MCF 10A (cell line): ENCODE results near the gene FLOT1. TPM values are rescaled to one million over a fixed set of nuclear protein-coding genes. Genes with fewer than 3 reads are reported as not detected.

Source experiments
- BruUV-seq: library from RNA; stranded (reverse); fragments of 400-500 nt; replicated peaks from 2 replicates; lab custom pipeline; 2021; lab: Mats Ljungman, UMichigan
- CTCF ChIA-PET: fragments of 300-600 bp; sonication (Branson Sonifier 250); formaldehyde crosslinking; extraction: SDS; loops from one replicate; lab custom pipeline; 2021; ENCODE audit warnings: antibody characterized with exemption, inconsistent platforms; lab: Yijun Ruan, JAX
- POLR2A ChIA-PET: fragments of 300-600, 350-650 bp; sonication (Branson Sonifier 250); formaldehyde crosslinking; extraction: SDS; loops from one replicate; lab custom pipeline; 2020; ENCODE audit warnings: antibody characterized with exemption, inconsistent platforms; lab: Yijun Ruan, JAX
- DNase-seq: peaks from one replicate; pipeline ENCODE4 v3.0.0-alpha.2; 2018; ENCODE audit not compliant: unreplicated experiment
- H3K27ac Mint-ChIP-seq: one replicate; pipeline ENCODE4 v1.8.0; 2022; ENCODE audit warnings: mild to moderate bottlenecking, low read depth, mixed read lengths; ENCODE audit not compliant: unreplicated experiment
- H3K27me3 Mint-ChIP-seq: one replicate; pipeline ENCODE4 v1.8.0; 2022; ENCODE audit warnings: mixed read lengths; ENCODE audit not compliant: insufficient read depth, unreplicated experiment
- H3K36me3 Mint-ChIP-seq: one replicate; pipeline ENCODE4 v1.8.0; 2022; ENCODE audit warnings: mild to moderate bottlenecking, moderate library complexity, mixed read lengths; ENCODE audit not compliant: insufficient read depth, unreplicated experiment
- H3K4me1 Mint-ChIP-seq: one replicate; pipeline ENCODE4 v1.8.0; 2022; ENCODE audit warnings: mixed read lengths; ENCODE audit not compliant: insufficient read depth, unreplicated experiment
- H3K4me3 Mint-ChIP-seq: one replicate; pipeline ENCODE4 v1.8.0; 2022; ENCODE audit warnings: mild to moderate bottlenecking, moderate library complexity, mixed read lengths; ENCODE audit not compliant: unreplicated experiment
- H3K9me3 Mint-ChIP-seq: one replicate; pipeline ENCODE4 v1.8.0; 2022; ENCODE audit warnings: mixed read lengths; ENCODE audit not compliant: unreplicated experiment
- intact Hi-C: fragments of 100-400 bp; cut with micrococcal nuclease; formaldehyde crosslinking; loops from 2 replicates; pipeline ENCODE4 v1.14.1; 2022
- total RNA-seq: library from RNA; stranded (reverse); gene quantifications from 2 replicates; pipeline ENCODE4 v1.2.3, GENCODE V29; 2022
- TF ChIP-seq, protein P1 (sequence below): fragments of 200-600 bp; IDR thresholded peaks from one replicate; pipeline ENCODE4 v1.8.0; 2022; ENCODE audit warnings: antibody characterized with exemption, mild to moderate bottlenecking; ENCODE audit not compliant: unreplicated experiment

Gene FLOT1
- total RNA-seq, 1 experiment from 2014 or later: 61.8 TPM

DNA sequence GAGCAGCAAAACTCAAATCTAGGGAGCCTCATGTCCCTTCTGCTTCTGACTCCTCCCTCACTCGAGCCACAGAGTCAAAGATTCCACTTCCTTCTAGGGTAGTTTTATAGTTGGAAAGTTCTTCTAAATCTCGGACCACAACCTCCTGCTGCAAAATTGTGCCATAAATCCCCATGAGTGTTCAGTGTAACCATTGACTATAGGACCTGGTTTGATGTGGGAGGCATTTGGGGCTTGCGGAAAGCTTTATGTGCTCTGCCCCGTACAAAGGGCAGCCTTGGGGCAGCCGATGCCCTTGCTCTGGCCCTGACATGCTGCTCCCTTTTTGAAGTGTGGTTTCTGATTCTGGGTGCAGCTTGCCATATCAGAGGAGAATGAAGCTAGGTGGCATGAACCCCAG is 45.5 kb upstream of the FLOT1 start:
- H3K27me3 Mint-ChIP-seq: no peaks in the 10 kb centered on the region
- H3K4me1 Mint-ChIP-seq: peaks cover 12% of the 10 kb centered on the region
- H3K36me3 Mint-ChIP-seq: no peaks in the 10 kb centered on the region
- no TSS peak for BruUV-seq
- DNase-seq: peak; percentile 78
- TF ChIP-seq, protein P1, sequence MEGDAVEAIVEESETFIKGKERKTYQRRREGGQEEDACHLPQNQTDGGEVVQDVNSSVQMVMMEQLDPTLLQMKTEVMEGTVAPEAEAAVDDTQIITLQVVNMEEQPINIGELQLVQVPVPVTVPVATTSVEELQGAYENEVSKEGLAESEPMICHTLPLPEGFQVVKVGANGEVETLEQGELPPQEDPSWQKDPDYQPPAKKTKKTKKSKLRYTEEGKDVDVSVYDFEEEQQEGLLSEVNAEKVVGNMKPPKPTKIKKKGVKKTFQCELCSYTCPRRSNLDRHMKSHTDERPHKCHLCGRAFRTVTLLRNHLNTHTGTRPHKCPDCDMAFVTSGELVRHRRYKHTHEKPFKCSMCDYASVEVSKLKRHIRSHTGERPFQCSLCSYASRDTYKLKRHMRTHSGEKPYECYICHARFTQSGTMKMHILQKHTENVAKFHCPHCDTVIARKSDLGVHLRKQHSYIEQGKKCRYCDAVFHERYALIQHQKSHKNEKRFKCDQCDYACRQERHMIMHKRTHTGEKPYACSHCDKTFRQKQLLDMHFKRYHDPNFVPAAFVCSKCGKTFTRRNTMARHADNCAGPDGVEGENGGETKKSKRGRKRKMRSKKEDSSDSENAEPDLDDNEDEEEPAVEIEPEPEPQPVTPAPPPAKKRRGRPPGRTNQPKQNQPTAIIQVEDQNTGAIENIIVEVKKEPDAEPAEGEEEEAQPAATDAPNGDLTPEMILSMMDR: no peak
- no peak overlapping the region for H3K4me3 Mint-ChIP-seq
- H3K9me3 Mint-ChIP-seq: no peaks in the 10 kb centered on the region
- ChIA-PET CTCF (interaction anchor here (1.0 kb wide), 1 partner anchor 32 kb away, joined by 5 read pairs; no protein-coding TSS in a partner anchor), POLR2A (interaction anchor here (0.7 to 0.9 kb wide), 2 partner anchors 13 to 45 kb away, joined by 3 read pairs; no protein-coding TSS in a partner anchor)
- no peak overlapping the region for H3K27ac Mint-ChIP-seq
- intact Hi-C loops: no loop called here

DNA sequence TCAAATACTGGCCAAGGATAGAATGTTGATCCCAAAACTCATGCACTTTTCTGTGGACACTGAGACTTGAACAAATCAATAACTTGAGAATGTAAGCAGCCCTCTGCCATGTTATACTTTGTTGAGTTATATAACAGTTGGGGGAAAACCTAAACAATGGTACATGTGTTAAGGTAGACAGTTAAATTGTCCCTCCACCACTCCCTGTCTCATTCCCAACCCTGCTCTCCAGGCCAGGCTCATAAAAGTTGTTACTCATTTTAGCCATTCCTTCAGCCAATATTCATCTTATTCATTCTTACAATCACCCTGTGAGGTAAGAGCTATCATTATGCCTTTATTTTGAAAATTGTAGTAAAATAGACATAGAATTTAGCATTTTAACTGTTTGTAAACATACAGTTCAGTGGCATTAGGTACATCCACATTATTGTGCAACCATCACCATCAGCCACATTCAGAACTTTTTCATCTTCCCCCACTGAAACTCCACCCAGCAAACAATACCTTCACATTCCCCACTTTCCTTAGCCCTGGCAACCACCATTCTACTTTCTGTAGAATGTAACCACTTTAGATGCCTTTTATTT is 40.0 kb upstream of the FLOT1 start:
- no peaks in the 10 kb centered on the region for H3K27me3 Mint-ChIP-seq
- CTCF ChIA-PET: interaction anchor here (0.7 to 4.0 kb wide), 9 partner anchors 13 to 287 kb away, joined by 3 to 37 read pairs (median 4); no protein-coding TSS in a partner anchor

DNA sequence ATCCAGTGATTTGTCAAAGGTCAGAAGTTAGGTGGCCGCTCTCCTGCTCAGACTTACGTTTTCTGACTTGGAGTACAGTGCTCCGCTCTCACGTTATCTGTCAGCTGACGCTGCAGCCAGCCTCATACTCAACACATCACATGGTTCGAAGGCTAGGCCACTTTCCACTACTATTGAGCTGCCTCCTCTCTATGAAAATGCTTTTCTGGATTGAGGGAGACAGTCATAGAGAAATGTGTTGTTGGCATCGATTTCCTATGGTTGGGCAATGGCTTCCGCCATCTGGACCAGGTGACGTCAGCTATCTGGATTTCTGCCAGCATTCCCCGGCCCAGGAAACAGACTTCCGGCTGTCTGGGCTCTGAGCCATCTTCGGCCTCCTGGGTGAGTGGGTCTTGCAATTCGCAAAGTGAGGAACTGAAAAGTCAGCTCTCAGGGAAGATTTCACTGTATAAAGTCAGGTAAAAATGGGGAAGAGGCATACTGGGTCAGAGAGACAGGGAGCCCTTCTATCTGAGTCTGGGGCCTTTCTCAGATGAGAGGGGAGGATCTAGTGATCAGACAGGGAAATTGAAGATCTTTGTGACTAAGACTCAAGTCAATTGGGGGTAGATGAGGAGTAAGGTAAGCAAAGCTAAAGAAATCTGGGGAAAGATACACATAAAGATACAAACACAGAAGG is 39.4 kb upstream of the FLOT1 start:
- H3K27ac Mint-ChIP-seq: peak overlapping the region; percentile 91

More for the DNA sequence above, 40.0 kb upstream of the FLOT1 start:
- Mint-ChIP-seq H3K27ac (peak overlapping the region; percentile 91), H3K4me1 (peaks cover 53% of the 10 kb centered on the region), H3K4me3 (peak overlapping the region; percentile 42), H3K9me3 (no peaks in the 10 kb centered on the region), H3K36me3 (no peaks in the 10 kb centered on the region)
- peak; percentile 77 for DNase-seq
- intact Hi-C loops: loop anchor here (1.0 kb wide), 1 partner anchor 38 kb away; the partner anchor contains the start of gene IER3
- TF ChIP-seq, protein P1: no peak
- POLR2A ChIA-PET: interaction anchor here (0.6 to 5.8 kb wide), 25 partner anchors 8 to 328 kb away, joined by 3 to 90 read pairs (median 5); partner anchors contain the start of genes DDR1, FLOT1, IER3 and VARS2
- BruUV-seq: TSS peak; percentile 90

More for the DNA sequence above, 39.4 kb upstream of the FLOT1 start:
- peak overlapping the region; percentile 42 for H3K4me3 Mint-ChIP-seq
- H3K27me3 Mint-ChIP-seq: no peaks in the 10 kb centered on the region
- TF ChIP-seq, protein P1: no peak
- H3K4me1 Mint-ChIP-seq: peaks cover 57% of the 10 kb centered on the region
- peak; percentile 98 for DNase-seq
- no peaks in the 10 kb centered on the region for H3K9me3 Mint-ChIP-seq
- CTCF ChIA-PET: interaction anchor here (0.6 to 4.0 kb wide), 11 partner anchors 29 to 306 kb away, joined by 3 to 37 read pairs (median 4); no protein-coding TSS in a partner anchor
- POLR2A ChIA-PET: interaction anchor here (0.7 to 5.8 kb wide), 27 partner anchors 8 to 329 kb away, joined by 3 to 90 read pairs (median 5); partner anchors contain the start of genes DDR1, FLOT1, IER3 and MDC1
- intact Hi-C loops: loop anchor here (1.0 kb wide), 3 partner anchors 30 to 38 kb away; partner anchors contain the start of gene IER3
- no peaks in the 10 kb centered on the region for H3K36me3 Mint-ChIP-seq
- no TSS peak for BruUV-seq
